Lower leg skin (tissue), 3 donors: ENCODE measurements around the gene ASAP2.

Experiments
- POLR2A ChIP-seq, 2 donors: fragments of 450-650 bp; IDR thresholded peaks; one replicate each; pipeline ENCODE4 v1.6.1; 2016 to 2017; ENCODE audit warnings: antibody characterized with exemption in 2 of 2, mild to moderate bottlenecking in 1 of 2, moderate library complexity in 1 of 2
- TF ChIP-seq, protein P1 (sequence below), 3 donors: fragments of 450-650 bp; IDR thresholded peaks; one replicate each; pipeline ENCODE4 v1.5.1; 2016; ENCODE audit warnings: antibody characterized with exemption in 3 of 3, mild to moderate bottlenecking in 3 of 3, moderate library complexity in 2 of 3

DNA sequence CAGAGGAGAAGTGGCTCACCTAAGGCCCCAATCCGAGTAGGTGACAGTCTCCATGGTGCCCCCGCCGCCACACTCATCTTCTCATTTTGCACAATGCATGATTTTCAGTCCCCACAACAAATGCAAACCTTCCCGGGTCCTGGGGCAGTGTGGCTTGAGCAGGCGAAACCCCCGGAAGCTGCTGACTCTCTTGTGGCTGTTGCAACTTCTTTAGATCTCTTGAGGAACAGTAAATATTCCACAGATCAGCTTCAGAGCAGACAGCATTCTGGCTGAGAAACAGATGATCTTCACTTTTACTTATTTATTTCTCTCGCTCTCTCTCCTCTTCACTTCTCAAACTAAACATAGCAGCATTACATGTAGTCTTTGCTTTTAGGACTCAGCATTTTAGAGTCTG lies 51.9 kb downstream of the ASAP2 start:
- no peak for TF ChIP-seq POLR2A (IDR thresholded peaks at IDR 0.05)
- TF ChIP-seq, protein P1, sequence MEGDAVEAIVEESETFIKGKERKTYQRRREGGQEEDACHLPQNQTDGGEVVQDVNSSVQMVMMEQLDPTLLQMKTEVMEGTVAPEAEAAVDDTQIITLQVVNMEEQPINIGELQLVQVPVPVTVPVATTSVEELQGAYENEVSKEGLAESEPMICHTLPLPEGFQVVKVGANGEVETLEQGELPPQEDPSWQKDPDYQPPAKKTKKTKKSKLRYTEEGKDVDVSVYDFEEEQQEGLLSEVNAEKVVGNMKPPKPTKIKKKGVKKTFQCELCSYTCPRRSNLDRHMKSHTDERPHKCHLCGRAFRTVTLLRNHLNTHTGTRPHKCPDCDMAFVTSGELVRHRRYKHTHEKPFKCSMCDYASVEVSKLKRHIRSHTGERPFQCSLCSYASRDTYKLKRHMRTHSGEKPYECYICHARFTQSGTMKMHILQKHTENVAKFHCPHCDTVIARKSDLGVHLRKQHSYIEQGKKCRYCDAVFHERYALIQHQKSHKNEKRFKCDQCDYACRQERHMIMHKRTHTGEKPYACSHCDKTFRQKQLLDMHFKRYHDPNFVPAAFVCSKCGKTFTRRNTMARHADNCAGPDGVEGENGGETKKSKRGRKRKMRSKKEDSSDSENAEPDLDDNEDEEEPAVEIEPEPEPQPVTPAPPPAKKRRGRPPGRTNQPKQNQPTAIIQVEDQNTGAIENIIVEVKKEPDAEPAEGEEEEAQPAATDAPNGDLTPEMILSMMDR (IDR thresholded peaks at IDR 0.05): no peak
